Progenitor cell of endocrine pancreas (in vitro differentiated cells): Measurements from ENCODE around the gene PRKACA. TPM values are rescaled to one million over a fixed set of nuclear protein-coding genes. Genes with fewer than 3 reads are reported as not detected.
A peak's percentile ranks its signal among the peaks of the same experiment; 100 is the strongest.

ENCODE experiments used
- DNase-seq: peaks from one replicate; pipeline ENCODE4 v3.0.0; 2021; ENCODE audit warnings: low spot score; ENCODE audit not compliant: unreplicated experiment
- H3K27ac Mint-ChIP-seq: 2 replicates; pipeline ENCODE4 v1.8.0; 2021; ENCODE audit warnings: mild to moderate bottlenecking, moderate library complexity, mixed read lengths
- H3K27me3 Mint-ChIP-seq: 2 replicates; pipeline ENCODE4 v1.8.0; 2021; ENCODE audit warnings: mixed read lengths
- H3K36me3 Mint-ChIP-seq: 2 replicates; pipeline ENCODE4 v1.8.0; 2022; ENCODE audit warnings: mixed read lengths; ENCODE audit not compliant: insufficient read depth
- H3K4me1 Mint-ChIP-seq: 2 replicates; pipeline ENCODE4 v1.8.0; 2021; ENCODE audit warnings: low read depth, mixed read lengths
- H3K4me3 Mint-ChIP-seq: 2 replicates; pipeline ENCODE4 v1.8.0; 2021; ENCODE audit warnings: low read depth, mild to moderate bottlenecking, moderate library complexity, mixed read lengths
- H3K9me3 Mint-ChIP-seq: 2 replicates; pipeline ENCODE4 v1.8.0; 2021; ENCODE audit warnings: low read depth, mixed read lengths
- CTCF ChIP-seq: fragments of 200-600 bp; sonication (generic); IDR thresholded peaks from one replicate; pipeline ENCODE4 v1.5.0; 2021; ENCODE audit warnings: antibody characterized with exemption, mild to moderate bottlenecking; ENCODE audit not compliant: unreplicated experiment
- total RNA-seq: library from RNA; stranded (reverse); gene quantifications from 2 replicates; pipeline ENCODE4 v1.2.1, GENCODE V29; 2021

Gene PRKACA
- total RNA-seq, 1 donor from 2014 or later = 87.4 TPM

DNA sequence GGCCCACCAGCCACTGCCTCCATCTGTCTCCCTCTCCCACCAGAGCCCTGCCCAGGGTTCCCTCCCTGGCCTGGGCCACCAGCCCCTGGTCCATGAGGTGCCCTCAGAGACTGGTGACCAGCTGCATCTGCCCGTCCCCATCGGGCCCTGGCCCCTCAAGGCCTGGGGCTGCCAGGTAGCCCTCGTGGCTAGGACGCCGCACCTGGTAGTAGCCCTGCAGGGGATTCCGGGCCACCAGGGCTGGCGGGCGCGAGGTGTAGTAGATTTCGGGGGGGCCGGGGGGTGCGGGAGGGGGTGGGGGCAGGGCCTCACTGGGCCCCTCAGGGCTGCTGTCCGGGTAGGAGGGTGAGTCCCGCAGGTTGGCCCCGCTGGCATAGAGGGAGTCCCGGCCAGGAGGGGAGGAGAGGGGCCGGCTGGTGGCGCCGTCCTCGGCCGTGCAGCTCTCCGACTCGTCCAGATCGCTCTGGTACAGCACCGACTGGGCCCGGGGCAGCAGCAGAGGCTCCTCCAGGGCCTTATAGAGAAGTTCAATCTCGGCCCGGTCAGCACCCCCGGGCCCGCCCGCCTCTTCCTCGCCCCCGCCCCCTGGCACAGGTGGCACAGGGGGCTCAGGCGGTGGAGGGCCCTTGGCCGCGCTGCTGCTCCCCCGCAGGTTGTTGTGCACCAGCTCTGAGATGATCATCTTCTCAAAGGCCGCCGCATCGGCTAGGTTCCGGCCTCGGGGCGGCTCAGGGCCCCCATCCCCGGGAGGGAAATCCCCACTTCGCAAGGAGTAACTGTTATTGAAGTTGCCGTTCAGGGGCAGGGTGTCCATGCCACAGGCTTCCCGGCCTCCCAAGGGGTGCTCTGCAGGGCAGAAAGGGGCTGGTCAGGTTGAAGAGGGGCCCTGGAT lies 33.5 kb upstream of the PRKACA start:
- Mint-ChIP-seq H3K27ac (no peak overlapping the region), H3K36me3 (peaks cover 7% of the 10 kb centered on the region), H3K4me3 (no peak overlapping the region), H3K27me3 (no peaks in the 10 kb centered on the region), H3K4me1 (peaks cover 4% of the 10 kb centered on the region), H3K9me3 (no peaks in the 10 kb centered on the region)
- TF ChIP-seq CTCF = no peak
- DNase-seq = no peak

GRCh38 chr19:14150041-14150769 lies 32.6 kb upstream of the PRKACA start:
- no peak for TF ChIP-seq CTCF
- H3K36me3 Mint-ChIP-seq = peaks cover 6% of the 10 kb centered on the region
- H3K27me3 Mint-ChIP-seq = no peaks in the 10 kb centered on the region
- DNase-seq = no peak
- H3K9me3 Mint-ChIP-seq = no peaks in the 10 kb centered on the region
- H3K4me3 Mint-ChIP-seq = no peak overlapping the region
- H3K27ac Mint-ChIP-seq = no peak overlapping the region
- peaks cover 4% of the 10 kb centered on the region for H3K4me1 Mint-ChIP-seq

- TF ChIP-seq CTCF = no peak
- no peaks in the 10 kb centered on the region for H3K9me3 Mint-ChIP-seq
- no peak for DNase-seq
Measured at GRCh38 chr19:14149509-14149994, 32.0 kb upstream of the PRKACA start.

DNA sequence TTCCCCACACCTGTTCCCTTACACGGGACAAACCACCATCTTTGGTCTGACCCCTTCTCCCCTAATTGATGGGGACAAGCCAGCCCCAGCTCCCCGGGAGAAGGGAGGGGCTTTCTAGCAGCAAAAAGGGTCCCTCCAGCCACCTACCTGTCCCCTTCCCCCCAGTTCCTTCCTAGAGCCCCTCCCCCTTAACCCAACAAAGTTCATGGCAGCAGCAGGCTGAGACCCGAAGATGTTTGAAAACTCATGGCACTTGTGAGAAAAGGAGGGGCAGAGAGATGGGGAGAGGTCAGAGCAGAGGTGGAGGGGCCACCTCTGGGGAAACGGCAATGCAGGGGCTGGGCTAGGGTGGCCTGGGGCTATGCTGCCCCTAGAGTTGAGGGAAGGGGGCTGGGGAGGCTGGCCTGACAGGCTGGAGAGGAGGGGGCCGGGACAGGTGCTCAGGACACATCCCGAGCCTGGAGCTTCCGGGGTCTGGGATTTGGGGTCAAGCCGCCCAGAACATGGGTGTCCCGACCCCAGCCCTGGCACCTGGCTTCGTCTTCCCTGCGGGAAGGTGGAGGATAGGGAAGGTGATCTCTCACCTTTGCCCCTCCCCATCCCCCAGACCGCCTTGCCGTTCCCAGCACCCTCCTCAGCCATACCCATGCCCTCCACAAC lies 31.3 kb upstream of the PRKACA start:
- no peak overlapping the region for H3K4me3 Mint-ChIP-seq
- no peak for DNase-seq
- H3K27ac Mint-ChIP-seq = peak overlapping the region; percentile 69

More at GRCh38 chr19:14149509-14149994, 32.0 kb upstream of the PRKACA start:
- Mint-ChIP-seq H3K27me3 (no peaks in the 10 kb centered on the region), H3K36me3 (peaks cover 3% of the 10 kb centered on the region), H3K4me1 (peaks cover 4% of the 10 kb centered on the region), H3K4me3 (no peak overlapping the region), H3K27ac (no peak overlapping the region)

More for the DNA sequence above, 31.3 kb upstream of the PRKACA start:
- Mint-ChIP-seq H3K9me3 (no peaks in the 10 kb centered on the region), H3K36me3 (peaks cover 3% of the 10 kb centered on the region), H3K4me1 (peaks cover 4% of the 10 kb centered on the region), H3K27me3 (no peaks in the 10 kb centered on the region)
- TF ChIP-seq CTCF = no peak
